ENCODE measurements around the gene BOLA2B.
"Not testable (repeated sequence)": the region's sequence is repeated elsewhere in the genome, so short reads cannot be mapped to it uniquely, and the experiment has no call there.

The BOLA2B gene

DNA sequence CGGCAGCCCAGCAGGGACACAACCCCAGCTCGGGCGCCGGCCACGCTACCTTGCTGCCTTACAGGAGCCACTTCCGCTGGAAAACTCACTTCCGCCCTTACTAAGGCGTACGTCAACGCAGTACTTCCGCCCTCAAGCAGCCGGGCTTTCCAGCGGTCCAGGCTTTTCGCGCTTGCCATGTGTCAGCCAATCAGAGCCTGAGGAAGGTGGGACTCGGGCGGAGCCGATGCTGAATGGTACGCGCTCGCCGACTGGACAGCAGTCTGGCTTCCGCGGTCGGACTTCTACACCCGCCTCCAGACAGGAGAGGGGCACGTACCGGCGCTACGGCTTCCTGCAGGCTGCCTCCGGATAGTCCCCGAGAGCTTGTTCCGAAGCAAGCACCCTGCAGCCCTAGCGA is at the start of gene BOLA2B, which contains the start of gene SLX1A:
TSS of gene BOLA2B (minus strand) at position 52 of the 400 bp plus-strand sequence. CDS start 71 bp downstream, outside the sequence.
TSS of gene SLX1A (plus strand) at position 261 of the 400 bp plus-strand sequence. CDS start 210 bp downstream, outside the sequence.
- in situ Hi-C loops (cut with HindIII; ENCODE audit: low sequenced_read_pairs); DNase-seq (ENCODE audit: low read depth): not testable (repeated sequence)
- H3K4me3 ChIP-seq (ENCODE audit: low read depth, low read length), result peak within 1 kb of the TSS; percentile 34

DNA sequence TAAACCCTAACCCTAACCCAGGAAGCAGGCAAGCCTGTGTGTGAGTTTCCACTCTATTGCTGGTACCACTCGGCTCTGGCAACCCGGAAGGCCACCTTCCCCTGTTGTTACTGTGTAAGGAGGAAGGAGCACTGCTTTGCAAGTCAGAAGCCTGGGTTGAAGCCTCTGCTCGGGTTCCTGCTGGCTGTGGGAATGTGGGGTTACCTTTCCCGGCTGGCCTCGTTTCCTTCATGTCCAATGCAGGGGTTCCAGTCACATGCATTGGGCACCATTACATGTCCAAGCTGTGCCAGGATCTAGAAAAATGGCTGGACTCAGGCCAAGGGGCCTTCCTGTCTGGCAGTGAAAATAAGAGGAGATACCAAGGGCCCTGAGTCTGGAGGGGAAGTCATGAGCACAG is 23.6 kb upstream of the BOLA2B start:
- H3K4me3 ChIP-seq (ENCODE audit: low read depth, low read length); in situ Hi-C loops (cut with HindIII; ENCODE audit: low sequenced_read_pairs); DNase-seq (ENCODE audit: low read depth): not testable (repeated sequence)

DNA sequence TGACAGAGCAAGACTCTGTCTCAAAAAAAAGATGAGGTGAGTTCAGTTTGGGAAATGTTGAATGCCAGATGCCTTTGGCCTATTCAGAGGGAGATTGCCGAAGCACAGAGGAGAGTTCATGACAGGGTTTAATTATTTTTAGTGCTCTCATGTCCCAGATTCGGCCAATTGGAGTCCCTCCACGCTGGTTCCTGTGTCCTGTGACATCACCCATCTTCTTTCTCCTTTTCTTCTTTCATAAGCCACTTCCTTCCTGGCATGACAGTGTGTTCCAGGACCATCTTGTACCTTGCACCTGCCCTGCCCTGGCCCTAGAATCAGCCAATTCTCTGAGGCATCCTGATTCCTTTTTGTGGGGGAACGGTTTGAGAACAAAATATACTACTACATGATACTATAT is 17.9 kb upstream of the BOLA2B start:
- in situ Hi-C loops (cut with HindIII; ENCODE audit: low sequenced_read_pairs); DNase-seq (ENCODE audit: low read depth); H3K4me3 ChIP-seq (ENCODE audit: low read depth, low read length): not testable (repeated sequence)

DNA sequence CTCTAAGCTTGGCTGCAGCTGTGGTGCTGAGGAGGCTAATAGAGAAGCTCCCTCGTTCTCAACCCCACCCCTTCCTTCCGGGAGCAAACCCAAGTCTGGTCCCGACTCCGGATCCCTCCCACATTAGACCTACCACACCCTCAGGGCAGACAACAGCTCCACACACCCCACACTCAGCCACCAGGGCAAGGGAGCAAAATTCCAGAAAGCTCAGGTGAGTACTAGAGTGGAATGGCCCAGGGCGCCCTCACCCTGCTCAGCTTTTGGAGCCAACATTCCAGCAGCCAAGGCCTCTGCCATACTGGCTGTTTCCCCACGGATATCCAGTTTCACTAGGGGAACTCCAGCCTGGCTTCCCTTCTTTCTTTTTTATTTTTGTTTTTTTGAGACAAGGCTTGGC is 15.6 kb upstream of the BOLA2B start:
- H3K4me3 ChIP-seq (ENCODE audit: low read depth, low read length); DNase-seq (ENCODE audit: low read depth); in situ Hi-C loops (cut with HindIII; ENCODE audit: low sequenced_read_pairs): not testable (repeated sequence)

DNA sequence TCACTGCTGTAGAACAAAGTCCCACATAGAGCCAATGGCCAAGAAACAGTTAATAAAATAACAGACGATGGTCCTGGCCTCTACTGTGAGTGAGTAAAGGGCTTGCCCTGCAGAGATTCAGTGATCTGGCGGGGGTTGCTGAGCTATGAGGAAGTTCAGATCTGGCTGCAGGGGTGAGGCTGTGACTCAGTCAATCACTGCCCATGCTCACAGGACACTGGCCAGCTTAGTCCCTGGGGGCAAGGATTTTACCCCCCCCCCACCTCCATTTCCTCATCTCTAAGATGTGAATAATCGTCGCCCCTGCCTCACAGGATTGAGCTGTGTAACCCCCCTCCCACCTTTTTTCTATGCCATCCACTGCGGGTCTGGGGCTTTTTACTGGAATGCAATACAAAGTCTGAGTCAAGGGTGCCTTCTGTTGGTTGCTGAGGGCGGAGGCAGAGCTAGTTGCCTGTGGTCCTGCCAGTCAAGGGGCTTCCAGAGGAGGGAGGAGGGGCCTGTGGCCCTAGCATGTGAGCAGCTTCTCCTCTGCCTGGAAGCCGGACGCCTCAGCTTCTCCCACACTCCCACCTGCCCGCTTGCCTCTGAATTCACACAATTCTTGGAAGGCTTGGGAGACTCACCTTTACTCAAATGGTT is 13.7 kb upstream of the BOLA2B start:
- in situ Hi-C loops (cut with HindIII; ENCODE audit: low sequenced_read_pairs); H3K4me3 ChIP-seq (ENCODE audit: low read depth, low read length); DNase-seq (ENCODE audit: low read depth): not testable (repeated sequence)

DNA sequence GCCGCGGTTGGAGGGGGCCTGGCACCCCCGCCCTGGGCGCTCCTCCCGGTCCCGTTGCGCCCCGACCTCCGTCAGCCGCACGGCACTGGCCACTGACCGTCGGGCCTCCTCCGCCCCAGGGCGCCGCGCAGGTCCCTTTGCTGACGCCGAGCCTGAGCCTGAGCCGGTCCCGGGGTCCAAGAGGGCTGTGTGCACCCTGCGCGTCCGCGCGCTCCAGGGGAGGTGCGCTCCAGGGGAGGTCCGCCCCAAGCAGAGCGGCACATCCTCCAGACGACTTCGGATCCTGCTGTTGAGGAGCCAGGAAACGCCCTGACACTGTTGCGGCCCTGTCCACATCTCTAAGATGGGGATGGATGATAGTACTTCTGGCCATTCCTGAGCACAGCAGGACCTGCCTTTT is 12.8 kb upstream of the BOLA2B start:
- H3K4me3 ChIP-seq (ENCODE audit: low read depth, low read length), result peak overlapping the region; percentile 29
- in situ Hi-C loops (cut with HindIII; ENCODE audit: low sequenced_read_pairs), result not testable (repeated sequence)

DNA sequence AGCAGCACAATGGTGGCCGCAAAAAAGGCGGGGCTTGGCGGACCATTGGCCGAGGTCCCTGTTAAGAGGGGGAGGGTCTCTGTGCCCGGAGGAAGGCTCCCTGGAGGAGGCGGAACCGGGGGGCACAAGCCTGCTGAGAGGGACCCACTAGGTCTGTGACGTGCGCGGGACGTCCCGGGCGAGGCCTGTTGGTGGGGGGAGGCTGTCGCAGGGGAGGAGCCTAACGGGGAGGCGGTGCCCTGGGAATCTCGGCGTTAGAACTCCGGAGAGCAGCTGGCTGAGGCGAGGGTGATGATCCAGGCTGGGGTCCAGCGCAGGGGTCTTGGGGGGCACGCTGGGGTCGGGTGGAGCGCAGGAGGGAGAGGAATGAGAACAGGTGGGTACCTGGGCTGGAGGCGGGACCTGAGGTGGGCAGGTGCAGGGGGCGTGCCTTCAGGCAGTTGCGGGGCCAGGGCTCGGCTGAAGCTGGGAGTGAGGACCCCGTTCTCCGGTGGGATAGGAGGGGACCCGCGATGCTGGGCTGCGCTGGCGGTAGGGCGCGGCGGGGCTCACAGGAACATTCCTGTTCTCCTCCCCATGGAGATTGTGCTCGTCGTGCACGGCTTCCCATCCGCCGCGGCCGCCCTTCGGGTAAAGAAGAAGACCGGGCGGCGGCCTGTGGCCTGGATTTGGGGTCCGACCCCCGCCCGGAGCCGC is 12.2 kb upstream of the BOLA2B start:
- in situ Hi-C loops (cut with HindIII; ENCODE audit: low sequenced_read_pairs), result not testable (repeated sequence)

More for the DNA sequence above, 12.8 kb upstream of the BOLA2B start:
- DNase-seq (ENCODE audit: low read depth), result not testable (repeated sequence)

DNA sequence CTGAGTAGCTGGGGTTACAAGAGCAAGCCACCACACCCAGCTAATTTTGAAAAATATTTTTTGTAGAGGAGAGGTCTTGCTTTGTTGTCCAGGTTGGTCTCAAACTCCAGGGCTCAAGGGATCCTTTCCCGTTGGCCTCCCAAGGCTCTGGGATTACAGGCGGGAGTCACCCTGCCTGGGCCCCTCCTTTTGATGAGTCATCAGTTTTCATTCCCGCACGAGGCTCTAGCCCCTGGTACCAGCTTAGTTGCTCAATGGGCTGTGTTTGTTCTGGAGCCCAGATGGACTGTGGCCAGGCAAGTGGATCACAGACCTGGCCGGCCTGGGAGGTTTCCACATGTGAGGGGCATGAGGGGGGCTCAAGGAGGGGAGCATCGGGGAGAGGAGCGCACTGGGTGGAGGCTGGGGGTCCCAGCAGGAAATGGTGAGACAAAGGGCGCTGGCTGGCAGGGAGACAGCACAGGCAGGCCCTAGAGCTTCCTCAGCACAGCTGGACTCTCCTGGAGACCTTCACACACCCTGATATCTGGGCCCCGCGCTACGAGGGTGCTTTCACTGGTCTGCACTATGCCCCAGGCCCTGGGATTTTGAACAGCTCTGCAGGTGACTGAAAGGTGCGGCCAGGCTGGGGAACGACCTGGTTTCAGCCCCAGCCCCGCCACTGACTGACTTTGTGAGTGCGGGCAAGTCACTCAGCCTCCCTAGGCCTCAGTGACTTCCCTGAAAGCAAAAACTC is 6.3 kb upstream of the BOLA2B start:
- H3K4me3 ChIP-seq (ENCODE audit: low read depth, low read length); DNase-seq (ENCODE audit: low read depth); in situ Hi-C loops (cut with HindIII; ENCODE audit: low sequenced_read_pairs): not testable (repeated sequence)

More for the DNA sequence above, 12.2 kb upstream of the BOLA2B start:
- DNase-seq (ENCODE audit: low read depth), result not testable (repeated sequence)
- peak overlapping the region; percentile 29 for H3K4me3 ChIP-seq (ENCODE audit: low read depth, low read length)

DNA sequence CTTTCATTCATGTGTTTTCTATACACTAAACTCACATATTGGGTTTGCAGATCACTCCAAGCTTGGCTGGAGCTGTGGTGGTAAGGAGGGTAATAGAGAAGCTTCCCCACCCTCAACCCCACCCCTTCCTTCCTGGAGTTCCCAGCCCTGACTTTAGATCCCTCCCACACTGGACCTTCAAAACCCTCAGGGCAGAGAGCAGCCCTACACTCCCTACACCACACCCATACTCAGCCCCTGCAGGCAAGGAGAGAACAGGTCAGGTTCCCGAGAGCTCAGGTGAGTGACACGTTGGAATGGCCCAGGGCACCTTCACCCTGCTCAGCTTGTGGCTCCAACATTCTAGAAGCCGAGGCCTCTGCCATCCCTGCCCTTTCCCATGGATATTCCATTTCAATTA is 5.6 kb upstream of the BOLA2B start, which contains the start of gene SULT1A3:
TSS of gene SULT1A3 (plus strand) at position 207 of the 400 bp plus-strand sequence. CDS start 1,474 bp downstream, outside the sequence.
- in situ Hi-C loops (cut with HindIII; ENCODE audit: low sequenced_read_pairs), result not testable (repeated sequence)

DNA sequence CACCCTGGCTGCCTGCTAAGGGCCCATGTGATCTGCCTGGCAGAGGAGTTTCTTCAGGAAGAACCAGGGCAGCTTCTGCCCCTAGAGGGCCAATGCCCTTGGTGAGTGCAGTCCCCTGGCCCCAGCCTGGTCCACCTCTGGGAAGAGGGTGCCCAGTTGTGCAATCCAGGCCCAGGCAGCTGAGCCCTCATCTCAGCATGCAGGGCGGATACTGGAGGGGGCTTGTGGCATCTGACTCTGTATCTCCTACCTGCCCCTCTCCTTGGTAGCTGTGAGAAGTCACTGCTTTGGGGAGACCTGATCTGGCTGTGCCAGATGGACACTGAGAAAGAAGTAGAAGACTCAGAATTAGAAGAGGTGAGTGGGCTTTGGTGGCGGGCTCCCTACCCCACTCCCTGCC is 3.5 kb upstream of the BOLA2B start:
- H3K4me3 ChIP-seq (ENCODE audit: low read depth, low read length); DNase-seq (ENCODE audit: low read depth); in situ Hi-C loops (cut with HindIII; ENCODE audit: low sequenced_read_pairs): not testable (repeated sequence)

More for the DNA sequence above, 5.6 kb upstream of the BOLA2B start, which contains the start of gene SULT1A3:
- not testable (repeated sequence) for DNase-seq (ENCODE audit: low read depth); H3K4me3 ChIP-seq (ENCODE audit: low read depth, low read length)

DNA sequence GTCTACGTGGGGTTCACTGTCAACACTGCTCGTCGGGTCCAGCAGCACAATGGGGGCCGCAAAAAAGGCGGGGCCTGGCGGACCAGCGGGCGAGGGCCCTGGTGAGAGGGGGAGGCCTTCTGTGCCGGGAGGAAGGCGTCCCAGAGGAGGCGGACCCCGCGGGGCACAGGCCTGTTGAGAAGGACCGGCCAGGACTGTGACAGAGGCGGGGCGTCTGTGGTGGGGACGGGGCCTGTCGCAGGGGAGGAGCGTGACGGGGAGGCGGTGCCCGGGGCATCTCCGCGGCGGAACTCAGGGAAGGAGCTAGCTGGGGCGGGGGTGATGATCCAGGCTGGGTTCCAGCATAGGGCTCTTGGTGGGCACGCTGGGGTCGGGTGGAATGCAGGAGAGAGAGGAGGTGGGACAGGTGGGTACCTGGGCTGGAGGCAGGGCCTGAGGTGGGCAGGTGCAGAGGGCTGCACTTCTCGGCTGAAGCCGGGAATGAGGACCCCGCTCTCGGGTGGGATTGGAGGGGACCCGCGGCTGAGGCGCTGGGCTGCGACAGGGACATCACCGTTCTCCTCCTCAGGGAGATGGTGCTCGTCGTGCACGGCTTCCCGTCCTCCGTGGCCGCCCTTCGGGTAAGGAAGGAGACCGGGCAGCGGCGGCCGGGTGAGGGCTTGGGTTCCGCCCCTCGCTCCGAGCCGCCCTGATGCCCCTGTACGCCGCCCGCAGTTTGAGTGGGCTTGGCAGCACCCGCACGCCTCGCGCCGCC is 883 bp upstream of the BOLA2B start:
- peak overlapping the region; percentile 34 for H3K4me3 ChIP-seq (ENCODE audit: low read depth, low read length)
- DNase-seq (ENCODE audit: low read depth), result not testable (repeated sequence)

DNA sequence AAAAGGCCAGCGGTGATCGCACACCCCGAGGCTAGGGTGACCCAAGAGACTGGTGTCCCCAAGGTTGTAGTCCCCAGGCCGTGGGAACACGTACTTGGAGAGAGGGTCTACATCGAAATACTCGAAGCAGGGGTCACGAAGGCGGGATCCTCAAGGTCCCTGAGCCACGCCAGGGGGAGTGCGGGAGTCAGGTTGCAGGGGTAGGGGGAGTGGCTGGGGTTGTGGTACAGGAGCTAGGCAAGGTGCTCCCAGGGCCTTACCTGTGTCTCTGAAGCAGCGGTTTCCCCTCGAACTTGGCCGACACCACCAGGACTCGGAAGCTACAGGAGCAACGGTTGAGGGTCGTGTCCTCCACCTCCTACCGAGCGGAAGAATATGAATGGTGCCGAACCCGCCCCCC is 368 bp downstream of the BOLA2B start:
- in situ Hi-C loops (cut with HindIII; ENCODE audit: low sequenced_read_pairs), result not testable (repeated sequence)

More for the DNA sequence above, 883 bp upstream of the BOLA2B start:
- in situ Hi-C loops (cut with HindIII; ENCODE audit: low sequenced_read_pairs), result not testable (repeated sequence)

DNA sequence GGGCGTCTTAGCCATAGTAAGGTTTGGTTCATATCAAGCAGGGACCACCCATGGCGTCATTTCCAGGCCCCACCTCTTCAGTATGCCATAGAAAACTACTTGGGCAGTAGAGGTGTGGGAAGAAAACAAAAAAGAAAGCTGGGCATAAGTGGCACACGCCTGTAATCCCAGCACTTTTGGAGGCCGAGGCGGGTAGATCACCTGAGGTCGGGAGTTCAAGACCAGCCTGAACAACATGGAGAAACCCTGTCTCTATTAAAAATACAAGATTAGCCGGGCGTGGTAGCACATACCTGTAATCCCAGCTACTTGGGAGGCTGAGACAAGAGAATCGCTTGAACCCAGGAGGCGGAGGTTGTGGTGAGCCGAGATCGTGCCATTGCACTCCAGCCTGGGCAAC is 2.3 kb downstream of the BOLA2B start:
- H3K4me3 ChIP-seq (ENCODE audit: low read depth, low read length); DNase-seq (ENCODE audit: low read depth); in situ Hi-C loops (cut with HindIII; ENCODE audit: low sequenced_read_pairs): not testable (repeated sequence)

More for the DNA sequence above, 368 bp downstream of the BOLA2B start:
- not testable (repeated sequence) for DNase-seq (ENCODE audit: low read depth); H3K4me3 ChIP-seq (ENCODE audit: low read depth, low read length)

All from astrocyte of the cerebellum (primary cell).